H1 (cell line): Measurements from ENCODE around the gene CSTF2. TPM values are rescaled to one million over a fixed set of nuclear protein-coding genes. Genes with fewer than 3 reads are reported as not detected.

Experiments used
- polyA plus RNA-seq, 7 experiments: library from polyadenylated mRNA; depleted of rRNA in 3 of 7; stranded (reverse) in 5 of 7; unstranded in 2 of 7; fragments of >200 nt in 5 of 7; fragments of 200-250 nt in 2 of 7; gene quantifications; 1 replicate in 5 of 7; 2 replicates in 1 of 7; 4 replicates in 1 of 7; pipeline versions ENCODE4 v1.2.1 to v1.2.3, GENCODE V29; 2011 to 2013; ENCODE audit warnings: missing spikeins in 2 of 7, mixed read lengths in 2 of 7
- total RNA-seq: library from RNA; stranded (reverse); fragmentation: NEBNext Ultra II Directional; extraction: Animal tissue kit (Norgen Biotek cat#: 25700); gene quantifications from 2 replicates; pipeline ENCODE4 v1.2.1, GENCODE V29; 2021
- TF ChIP-seq, protein P1 (sequence below): IDR thresholded peaks from 2 replicates; pipeline ENCODE4 v1.6.1; 2012; ENCODE audit warnings: low read length, inconsistent platforms

Gene CSTF2
- total and polyA plus RNA-seq, 2 of the 8 experiments (the other 6 are each of a cell fraction or from before 2014, with no cell fraction given): 20.7 to 30.9 TPM

DNA sequence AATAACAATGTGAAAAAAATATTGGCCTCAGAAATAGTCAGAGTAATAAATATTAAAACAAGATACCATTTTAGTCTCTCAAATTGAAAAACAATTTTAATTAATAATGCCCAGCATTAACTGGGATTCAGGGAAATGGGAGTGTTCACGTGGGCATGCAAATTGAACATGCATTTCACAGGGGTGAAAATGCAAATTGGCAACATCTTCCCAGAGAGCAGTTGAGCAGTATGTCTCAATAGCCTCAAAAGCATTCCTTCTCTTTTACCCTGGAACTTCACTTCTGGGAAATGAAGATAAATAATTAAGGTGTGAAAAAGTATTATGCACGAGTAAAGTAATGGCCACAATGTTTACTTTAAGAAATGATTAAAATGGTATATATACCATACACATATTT is 32.6 kb downstream of the CSTF2 start (continued):
- TF ChIP-seq, protein P1, sequence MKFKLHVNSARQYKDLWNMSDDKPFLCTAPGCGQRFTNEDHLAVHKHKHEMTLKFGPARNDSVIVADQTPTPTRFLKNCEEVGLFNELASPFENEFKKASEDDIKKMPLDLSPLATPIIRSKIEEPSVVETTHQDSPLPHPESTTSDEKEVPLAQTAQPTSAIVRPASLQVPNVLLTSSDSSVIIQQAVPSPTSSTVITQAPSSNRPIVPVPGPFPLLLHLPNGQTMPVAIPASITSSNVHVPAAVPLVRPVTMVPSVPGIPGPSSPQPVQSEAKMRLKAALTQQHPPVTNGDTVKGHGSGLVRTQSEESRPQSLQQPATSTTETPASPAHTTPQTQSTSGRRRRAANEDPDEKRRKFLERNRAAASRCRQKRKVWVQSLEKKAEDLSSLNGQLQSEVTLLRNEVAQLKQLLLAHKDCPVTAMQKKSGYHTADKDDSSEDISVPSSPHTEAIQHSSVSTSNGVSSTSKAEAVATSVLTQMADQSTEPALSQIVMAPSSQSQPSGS: no peak
